Uterus (tissue), 4 donors: Measurements from ENCODE around the gene WNT9A. TPM values are rescaled to one million over a fixed set of nuclear protein-coding genes. Genes with fewer than 3 reads are reported as not detected.
A peak's percentile ranks its signal among the peaks of the same experiment; 100 is the strongest.

ENCODE experiments used
- DNase-seq, 2 donors: peaks; one replicate each; pipeline ENCODE4 v3.0.0-alpha.2; 2019 to 2020
- H3K27ac ChIP-seq, 2 donors: fragments of 200-600 bp; sonication (generic); 1 replicate in 1 of 2; 2 replicates in 1 of 2; pipeline ENCODE4 v1.5.1; 2016 to 2018
- H3K27me3 ChIP-seq, 2 donors: fragments of 200-600 bp; sonication (generic); one replicate each; pipeline ENCODE4 v1.5.1; 2018 to 2019; ENCODE audit warnings: control low read depth in 1 of 2
- H3K36me3 ChIP-seq, 2 donors: fragments of 200-600 bp; sonication (generic); one replicate each; pipeline ENCODE4 v1.5.1; 2019; ENCODE audit warnings: control low read depth in 1 of 2
- H3K4me1 ChIP-seq, 2 donors: fragments of 200-600 bp; sonication (generic); one replicate each; pipeline ENCODE4 v1.5.1; 2018 to 2019; ENCODE audit warnings: control low read depth in 1 of 2
- H3K4me3 ChIP-seq, 2 donors: fragments of 200-600 bp; sonication (generic); 1 replicate in 1 of 2; 2 replicates in 1 of 2; pipeline ENCODE4 v1.5.1; 2018 to 2019; ENCODE audit warnings: mild to moderate bottlenecking in 1 of 2
- H3K9me3 ChIP-seq, 2 donors: fragments of 200-600 bp; sonication (generic); one replicate each; pipeline ENCODE4 v1.5.1; 2019; ENCODE audit warnings: control low read depth in 1 of 2
- CTCF ChIP-seq, 4 experiments: fragments of 200-600 bp in 2 of 4; fragments of 450-650 bp in 2 of 4; sonication (generic) in 2 of 4; IDR thresholded peaks; one replicate each; pipeline ENCODE4 v1.5.1; 2016 to 2019; ENCODE audit warnings: antibody characterized with exemption in 4 of 4, mild to moderate bottlenecking in 2 of 4, moderate library complexity in 1 of 4
- POLR2A ChIP-seq, 2 donors: fragments of 450-650 bp; IDR thresholded peaks; one replicate each; pipeline ENCODE4 v1.6.1; 2016; ENCODE audit warnings: antibody characterized with exemption in 2 of 2, mild to moderate bottlenecking in 1 of 2, moderate library complexity in 1 of 2
- intact Hi-C: fragments of 100-400 bp; cut with DNase I; formaldehyde crosslinking; loops from one replicate; pipeline ENCODE4 v1.15.1; 2023; ENCODE audit warnings: low total_unique reads
- total RNA-seq, 4 donors: library from RNA; depleted of rRNA in 3 of 4; stranded (reverse); fragments of >200 nt in 3 of 4; gene quantifications; one replicate each; pipeline versions ENCODE4 v1.1.0 to v1.2.4, GENCODE V29; 2014 to 2023
- donor health status: DM: yes; HTN: yes; CAD: no.

Gene WNT9A
- total RNA-seq, 4 donors from 2014 or later, result 2.4 to 6.8 (median 4.4) TPM; not detected in 1

DNA sequence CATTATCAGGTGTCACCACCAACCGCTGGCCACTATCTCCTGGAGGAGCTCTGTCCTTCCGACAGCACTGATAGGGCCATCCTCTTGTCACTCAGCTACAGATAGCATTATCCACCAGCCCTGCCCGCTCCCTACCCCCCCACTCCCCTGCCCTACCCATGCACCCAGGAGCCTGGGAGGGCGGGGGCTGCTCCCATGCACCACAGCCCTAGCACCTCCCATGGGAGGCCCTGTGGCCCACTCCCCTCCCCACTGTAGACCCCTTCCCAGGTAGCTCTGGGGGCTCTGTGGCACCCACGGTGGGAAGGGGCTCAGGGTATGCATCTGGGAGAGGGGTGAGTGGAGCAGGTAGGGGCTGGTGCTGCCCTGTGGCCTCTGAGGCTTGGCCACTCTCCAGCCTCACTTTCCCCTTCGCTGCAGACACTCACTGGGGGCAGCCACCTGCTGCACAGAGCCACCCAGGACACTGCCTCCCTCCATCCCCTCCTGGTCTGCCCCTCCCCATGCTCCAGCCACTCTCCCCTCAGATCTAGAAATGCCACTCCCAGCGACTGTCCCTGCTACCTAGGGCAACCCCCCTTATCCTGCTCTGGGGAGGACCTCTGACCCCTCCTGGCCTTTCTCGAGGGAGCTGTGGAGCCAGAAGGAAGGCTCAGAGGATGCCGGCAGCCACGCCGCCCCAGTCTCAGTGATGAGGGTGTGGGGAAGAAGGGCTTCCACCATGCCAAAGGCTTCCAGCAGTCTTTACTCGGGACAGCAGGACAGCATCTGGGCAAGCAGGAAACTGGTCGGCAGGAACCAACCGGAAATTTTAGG is 58.5 kb downstream of the WNT9A start:
- peak in 1 of 2 donors; percentile 17 for DNase-seq
- intact Hi-C loops, result no loop called here
- no peak overlapping the region for H3K4me3 ChIP-seq
- peaks cover 14 to 19% of the 10 kb centered on the region in 2 donors for H3K4me1 ChIP-seq
- no peaks in the 10 kb centered on the region for H3K9me3 ChIP-seq
- TF ChIP-seq POLR2A (IDR thresholded peaks at IDR 0.05), result no peak
- TF ChIP-seq CTCF (IDR thresholded peaks at IDR 0.05), result no peak
- no peaks in the 10 kb centered on the region for H3K27me3 ChIP-seq
- no peak overlapping the region for H3K27ac ChIP-seq
- H3K36me3 ChIP-seq, result no peaks in the 10 kb centered on the region

- no peaks in the 10 kb centered on the region for H3K36me3 ChIP-seq
- peak in 1 of 2 donors; percentile 13 for DNase-seq
- intact Hi-C loops, result no loop called here
- H3K27me3 ChIP-seq, result no peaks in the 10 kb centered on the region
- no peaks in the 10 kb centered on the region for H3K9me3 ChIP-seq
- H3K27ac ChIP-seq, result peak overlapping the region; percentile 86 to 93
- TF ChIP-seq POLR2A (IDR thresholded peaks at IDR 0.05) (no peak), CTCF (IDR thresholded peaks at IDR 0.05) (no peak)
- H3K4me1 ChIP-seq, result peaks cover 14 to 19% of the 10 kb centered on the region in 2 donors
- H3K4me3 ChIP-seq, result no peak overlapping the region
These were observed 59.2 kb downstream of the WNT9A start for GRCh38 chr1:227888404-227889046.

DNA sequence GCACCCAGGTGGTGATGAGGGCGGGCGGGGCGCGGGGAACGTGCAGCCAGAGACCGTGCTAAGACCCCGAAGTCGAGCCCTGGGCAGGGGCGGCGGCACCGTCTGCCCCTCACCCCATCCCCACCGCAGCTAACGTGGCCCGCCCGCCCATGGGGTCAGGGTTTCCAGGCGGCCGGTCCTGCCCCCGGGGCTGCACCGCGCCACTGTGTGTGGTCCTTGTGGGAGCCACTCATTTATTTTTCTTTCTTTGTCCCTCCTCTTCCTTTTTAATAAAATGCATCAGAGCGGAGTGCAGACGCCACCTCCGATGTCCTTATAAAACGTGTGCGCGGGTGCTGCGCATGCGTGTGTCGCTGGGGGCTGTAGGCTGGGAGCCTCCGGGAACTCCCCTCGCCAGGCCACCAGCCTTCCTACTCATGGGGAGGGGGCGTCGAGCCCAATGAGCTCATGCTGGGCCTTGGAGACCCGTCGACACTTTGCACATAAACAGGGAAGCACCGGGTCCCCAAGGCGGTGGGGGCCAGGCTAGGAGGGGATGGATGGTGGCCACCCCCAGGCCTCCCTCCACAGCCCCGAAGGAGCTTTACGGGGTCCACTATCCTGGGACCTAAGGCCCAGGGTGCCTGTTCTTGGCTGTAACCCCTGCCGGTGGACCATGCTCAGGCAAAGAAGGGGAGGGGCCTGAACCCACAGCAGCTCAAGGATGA is 59.9 kb downstream of the WNT9A start:
- Histone ChIP-seq H3K4me3 (peak overlapping the region; percentile 33 to 39), H3K9me3 (no peaks in the 10 kb centered on the region), H3K27ac (peak overlapping the region; percentile 86 to 93), H3K4me1 (peaks cover 14 to 19% of the 10 kb centered on the region in 2 donors), H3K36me3 (no peaks in the 10 kb centered on the region), H3K27me3 (no peaks in the 10 kb centered on the region)
- DNase-seq, result peak; percentile 44 to 75
- peak in 1 of 2 donors; percentile 45 for TF ChIP-seq POLR2A (IDR thresholded peaks at IDR 0.05)
- no peak for TF ChIP-seq CTCF (IDR thresholded peaks at IDR 0.05)
- intact Hi-C loops, result no loop called here

GRCh38 chr1:227886993-227887696 is 60.6 kb downstream of the WNT9A start:
- Histone ChIP-seq H3K9me3 (no peaks in the 10 kb centered on the region), H3K27me3 (no peaks in the 10 kb centered on the region), H3K4me1 (peaks cover 14 to 19% of the 10 kb centered on the region in 2 donors), H3K36me3 (no peaks in the 10 kb centered on the region), H3K4me3 (peak overlapping the region; percentile 33 to 39), H3K27ac (peak overlapping the region; percentile 86 to 93)
- intact Hi-C loops, result no loop called here
- peak; percentile 64 to 78 for DNase-seq
- no peak for TF ChIP-seq CTCF (IDR thresholded peaks at IDR 0.05)
- no peak for TF ChIP-seq POLR2A (IDR thresholded peaks at IDR 0.05)
